Thyroid gland (tissue), 4 donors: ENCODE measurements around the gene PRKCA. TPM values are rescaled to one million over a fixed set of nuclear protein-coding genes. Genes with fewer than 3 reads are reported as not detected.
"Not testable (repeated sequence)": the region's sequence is repeated elsewhere in the genome, so short reads cannot be mapped to it uniquely, and the experiment has no call there.

Source experiments
- DNase-seq, 2 donors: peaks; one replicate each; pipeline ENCODE4 v3.0.0-alpha.2; 2019
- H3K27ac ChIP-seq, 3 donors: fragments of 200-600 bp; sonication (generic); 1 replicate in 2 of 3; 2 replicates in 1 of 3; pipeline ENCODE4 v1.5.1; 2016 to 2019; ENCODE audit warnings: mild to moderate bottlenecking in 1 of 3, moderate library complexity in 1 of 3
- H3K27me3 ChIP-seq: fragments of 200-600 bp; sonication (generic); one replicate; pipeline ENCODE4 v1.5.1; 2019
- H3K36me3 ChIP-seq, 2 donors: fragments of 200-600 bp; sonication (generic); one replicate each; pipeline ENCODE4 v1.5.1; 2016 to 2019
- H3K4me1 ChIP-seq, 2 donors: fragments of 200-600 bp; sonication (generic); one replicate each; pipeline ENCODE4 v1.5.1; 2017 to 2019
- H3K4me3 ChIP-seq, 3 donors: fragments of 200-600 bp; sonication (generic); replicated peaks in 1 of 3; 1 replicate in 2 of 3; 2 replicates in 1 of 3; pipeline ENCODE4 v1.5.1; 2016; ENCODE audit warnings: mild to moderate bottlenecking in 1 of 3
- H3K9me3 ChIP-seq: fragments of 200-600 bp; sonication (generic); one replicate; pipeline ENCODE4 v1.5.1; 2017
- POLR2A ChIP-seq, 2 donors: fragments of 450-650 bp; IDR thresholded peaks; one replicate each; pipeline ENCODE4 v1.6.1; 2017; ENCODE audit warnings: antibody characterized with exemption in 2 of 2, mild to moderate bottlenecking in 2 of 2, moderate library complexity in 1 of 2
- WGBS, 2 donors: methylation state at CpG; one replicate each; pipeline ENCODE4 v1.1.5; 2017; 5-methylcytosine and 5-hydroxymethylcytosine counted together
- intact Hi-C: fragments of 100-400 bp; cut with DNase I; formaldehyde crosslinking; loops from one replicate; pipeline ENCODE4 v1.15.1; 2023
- total RNA-seq, 4 donors: library from RNA; depleted of rRNA; stranded (reverse); fragments of >200 nt; gene quantifications; one replicate each; pipeline ENCODE4 v1.2.3, GENCODE V29; 2016
- TF ChIP-seq, protein P1 (sequence below), 6 experiments: fragments of 200-600 bp in 3 of 6; fragments of 450-650 bp in 3 of 6; sonication (generic) in 3 of 6; IDR thresholded peaks; one replicate each; pipeline ENCODE4 v1.5.1; 2016 to 2019; ENCODE audit warnings: antibody characterized with exemption in 6 of 6, mild to moderate bottlenecking in 2 of 6, inconsistent platforms in 1 of 6, moderate library complexity in 1 of 6

The PRKCA gene
- total RNA-seq, 4 donors from 2014 or later: 6.7 to 24.2 (median 15.3) TPM

DNA sequence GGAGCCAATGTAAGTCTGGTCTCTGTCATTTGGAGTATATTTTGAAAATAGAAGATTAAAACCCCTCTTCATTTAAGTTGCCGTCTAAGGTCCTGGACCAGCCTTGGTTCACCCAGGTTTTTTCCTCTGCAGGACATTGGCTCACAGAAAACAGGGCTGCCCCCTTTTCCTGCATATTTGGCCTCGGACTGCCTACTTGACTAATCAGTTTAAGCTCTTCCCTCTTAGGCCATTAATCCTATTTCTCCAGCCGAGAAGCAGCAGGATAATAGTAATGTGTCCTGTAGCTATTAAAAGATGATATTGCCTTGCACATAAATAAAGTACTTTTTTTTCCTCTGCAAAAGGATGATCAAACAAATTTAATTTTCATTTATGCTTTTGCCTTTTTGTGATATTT, 52.1 kb downstream of the PRKCA start:
- no peaks in the 10 kb centered on the region for H3K9me3 ChIP-seq
- H3K36me3 ChIP-seq: no peaks in the 10 kb centered on the region
- H3K27me3 ChIP-seq: no peaks in the 10 kb centered on the region
- intact Hi-C loops: no loop called here
- 90 to 93% methylated on average over 3 of the region's 3 CpGs for WGBS, 2 donors
- H3K4me3 ChIP-seq: no peak overlapping the region
- peaks cover under 1 to 6% of the 10 kb centered on the region in 2 donors for H3K4me1 ChIP-seq
- TF ChIP-seq, protein P1, sequence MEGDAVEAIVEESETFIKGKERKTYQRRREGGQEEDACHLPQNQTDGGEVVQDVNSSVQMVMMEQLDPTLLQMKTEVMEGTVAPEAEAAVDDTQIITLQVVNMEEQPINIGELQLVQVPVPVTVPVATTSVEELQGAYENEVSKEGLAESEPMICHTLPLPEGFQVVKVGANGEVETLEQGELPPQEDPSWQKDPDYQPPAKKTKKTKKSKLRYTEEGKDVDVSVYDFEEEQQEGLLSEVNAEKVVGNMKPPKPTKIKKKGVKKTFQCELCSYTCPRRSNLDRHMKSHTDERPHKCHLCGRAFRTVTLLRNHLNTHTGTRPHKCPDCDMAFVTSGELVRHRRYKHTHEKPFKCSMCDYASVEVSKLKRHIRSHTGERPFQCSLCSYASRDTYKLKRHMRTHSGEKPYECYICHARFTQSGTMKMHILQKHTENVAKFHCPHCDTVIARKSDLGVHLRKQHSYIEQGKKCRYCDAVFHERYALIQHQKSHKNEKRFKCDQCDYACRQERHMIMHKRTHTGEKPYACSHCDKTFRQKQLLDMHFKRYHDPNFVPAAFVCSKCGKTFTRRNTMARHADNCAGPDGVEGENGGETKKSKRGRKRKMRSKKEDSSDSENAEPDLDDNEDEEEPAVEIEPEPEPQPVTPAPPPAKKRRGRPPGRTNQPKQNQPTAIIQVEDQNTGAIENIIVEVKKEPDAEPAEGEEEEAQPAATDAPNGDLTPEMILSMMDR (IDR thresholded peaks at IDR 0.05): no peak
- TF ChIP-seq POLR2A (IDR thresholded peaks at IDR 0.05): no peak
- no peak for DNase-seq
- no peak overlapping the region for H3K27ac ChIP-seq

DNA sequence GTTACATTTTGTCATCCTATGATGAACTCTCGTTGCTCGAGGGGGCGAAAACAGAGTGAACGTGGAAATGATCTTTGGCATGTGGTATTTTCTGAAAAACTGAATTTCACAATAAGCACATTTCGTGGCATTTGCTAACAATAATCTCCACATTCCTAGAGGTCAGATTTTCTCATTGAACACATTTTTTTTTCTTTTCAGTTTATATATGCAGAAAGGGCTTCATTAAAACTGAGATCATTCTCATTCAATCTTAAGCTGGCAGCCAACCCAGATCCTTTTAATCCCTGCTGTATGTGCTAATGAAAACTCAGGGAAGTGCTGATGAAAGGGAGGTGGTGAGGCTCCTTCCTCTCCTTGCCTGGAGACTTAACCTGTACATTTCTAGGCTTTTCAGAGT, 52.6 kb downstream of the PRKCA start:
- Histone ChIP-seq H3K9me3 (no peaks in the 10 kb centered on the region), H3K36me3 (no peaks in the 10 kb centered on the region), H3K27me3 (no peaks in the 10 kb centered on the region), H3K4me3 (no peak overlapping the region), H3K4me1 (peaks cover 0 to 4% of the 10 kb centered on the region in 2 donors), H3K27ac (no peak overlapping the region)
- intact Hi-C loops: no loop called here
- 93 to 94% methylated on average over 5 of the region's 5 CpGs for WGBS, 2 donors
- TF ChIP-seq, protein P1 (IDR thresholded peaks at IDR 0.05): no peak
- no peak for TF ChIP-seq POLR2A (IDR thresholded peaks at IDR 0.05)
- no peak for DNase-seq

DNA sequence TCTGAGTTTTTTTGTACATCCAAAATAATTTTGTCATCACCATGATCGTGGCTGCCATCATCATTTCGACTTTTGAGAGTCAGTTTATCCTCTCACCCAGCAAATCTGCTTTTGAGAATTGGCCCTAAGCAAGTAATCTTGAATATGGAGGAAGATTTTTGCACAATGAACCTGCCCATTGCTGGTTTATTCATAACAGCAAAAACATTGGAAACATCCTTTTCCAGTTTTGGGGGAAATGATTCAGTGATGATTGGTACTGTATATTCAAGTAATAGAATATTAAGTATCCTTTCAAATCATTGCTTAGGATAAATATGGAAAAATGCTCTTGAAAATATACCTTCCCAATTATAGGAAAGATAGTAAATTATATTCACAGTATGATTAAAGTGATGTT, 53.1 kb downstream of the PRKCA start:
- no peak for DNase-seq
- WGBS, 2 donors: 92 to 93% methylated on average over 2 of the region's 2 CpGs
- no peak overlapping the region for H3K27ac ChIP-seq
- H3K4me3 ChIP-seq: no peak overlapping the region
- TF ChIP-seq, protein P1 (IDR thresholded peaks at IDR 0.05): no peak
- TF ChIP-seq POLR2A (IDR thresholded peaks at IDR 0.05): no peak
- no peaks in the 10 kb centered on the region for H3K36me3 ChIP-seq
- intact Hi-C loops: no loop called here
- no peaks in the 10 kb centered on the region for H3K9me3 ChIP-seq
- H3K4me1 ChIP-seq: peaks cover 0 to 4% of the 10 kb centered on the region in 2 donors
- H3K27me3 ChIP-seq: no peaks in the 10 kb centered on the region

DNA sequence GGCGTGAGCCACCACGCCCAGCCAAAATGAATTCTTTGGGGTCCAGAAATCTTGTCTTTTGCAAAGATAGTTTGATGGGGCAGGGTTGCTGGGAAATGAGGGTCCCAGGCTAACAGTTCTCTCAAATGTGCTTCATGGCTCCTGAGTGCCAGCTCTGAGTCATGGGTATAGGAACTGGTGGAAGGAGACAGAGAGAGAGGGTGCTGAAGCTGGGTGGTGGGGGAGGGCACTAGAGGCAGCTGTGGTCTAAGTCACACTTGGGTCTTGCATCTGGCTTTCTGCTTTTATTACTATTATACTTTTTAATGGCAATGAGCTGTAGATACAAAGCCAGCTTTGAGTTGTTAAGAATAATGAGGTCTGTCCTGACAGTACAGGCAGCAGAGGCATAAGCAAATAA, 54.6 kb downstream of the PRKCA start:
- DNase-seq: no peak
- intact Hi-C loops: no loop called here
- Histone ChIP-seq H3K9me3 (no peaks in the 10 kb centered on the region), H3K27me3 (no peaks in the 10 kb centered on the region), H3K4me3 (no peak overlapping the region), H3K4me1 (no peaks in the 10 kb centered on the region), H3K27ac (no peak overlapping the region), H3K36me3 (no peaks in the 10 kb centered on the region)
- WGBS, 2 donors: 95 to 100% methylated on average over 2 of the region's 2 CpGs
- TF ChIP-seq POLR2A (IDR thresholded peaks at IDR 0.05): no peak
- TF ChIP-seq, protein P1 (IDR thresholded peaks at IDR 0.05): no peak

DNA sequence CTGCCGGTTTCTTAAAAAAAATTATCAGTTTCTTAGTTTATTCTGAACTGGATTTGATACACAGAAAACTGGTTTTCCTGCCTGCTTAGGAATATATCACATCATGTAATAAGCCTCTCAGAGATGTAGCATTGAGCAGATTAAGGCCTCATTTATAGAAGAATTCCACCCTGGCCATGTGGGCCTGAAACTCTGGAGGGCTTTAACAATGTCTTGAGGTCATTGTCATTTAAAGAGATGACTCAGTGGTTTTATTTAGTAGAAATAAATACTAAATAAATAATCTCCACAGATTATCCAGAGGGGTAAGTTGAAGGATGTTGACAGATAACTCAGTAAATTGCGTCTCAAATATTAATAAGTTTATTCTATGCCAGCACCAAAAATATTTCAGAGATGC, 56.9 kb downstream of the PRKCA start:
- no peak for TF ChIP-seq POLR2A (IDR thresholded peaks at IDR 0.05)
- TF ChIP-seq, protein P1 (IDR thresholded peaks at IDR 0.05): no peak
- Histone ChIP-seq H3K36me3 (no peaks in the 10 kb centered on the region), H3K4me1 (no peaks in the 10 kb centered on the region), H3K4me3 (no peak overlapping the region), H3K27ac (no peak overlapping the region), H3K9me3 (no peaks in the 10 kb centered on the region), H3K27me3 (no peaks in the 10 kb centered on the region)
- WGBS, 2 donors: 95 to 97% methylated on average over 2 of the region's 2 CpGs
- intact Hi-C loops: no loop called here
- no peak for DNase-seq

DNA sequence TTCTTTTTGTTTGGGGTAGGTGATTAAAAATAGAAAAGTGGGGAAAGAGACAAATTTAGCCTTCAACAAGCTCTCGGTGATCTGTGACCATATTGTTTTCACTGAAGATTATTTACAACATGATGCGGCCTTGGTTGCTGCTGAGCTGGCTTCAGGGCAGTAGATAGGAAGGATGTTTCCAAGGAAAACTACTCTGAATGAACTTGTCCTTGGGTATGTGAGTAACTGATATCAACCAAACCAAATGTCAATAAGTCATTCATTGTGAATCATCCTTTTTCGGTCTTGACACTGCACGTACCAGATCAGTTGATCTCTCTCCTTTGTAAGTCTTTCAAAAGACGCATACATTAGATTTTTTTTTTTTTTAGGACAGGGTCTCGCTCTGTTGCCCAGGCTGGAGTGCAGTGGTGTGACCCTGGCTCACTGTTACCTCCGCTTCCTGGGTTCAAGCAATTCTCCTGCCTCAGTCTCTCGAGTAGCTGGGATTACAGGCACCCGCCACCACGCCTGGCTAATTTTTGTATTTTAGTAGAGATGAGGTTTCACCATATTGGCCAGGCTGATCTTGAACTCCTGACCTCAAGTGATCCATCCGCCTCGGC, 58.6 kb downstream of the PRKCA start:
- H3K27ac ChIP-seq, H3K36me3 ChIP-seq, H3K9me3 ChIP-seq, H3K4me1 ChIP-seq, intact Hi-C loops, DNase-seq, H3K27me3 ChIP-seq, H3K4me3 ChIP-seq: not testable (repeated sequence)
- 96 to 98% methylated on average over 12 of the region's 12 CpGs for WGBS, 2 donors
